ENCODE data around the gene NDUFS8. TPM values are rescaled to one million over a fixed set of nuclear protein-coding genes. Genes with fewer than 3 reads are reported as not detected.

The NDUFS8 gene
- total and polyA plus RNA-seq, 2 of the 13 experiments (the other 11 are each of a cell fraction or from before 2014, with no cell fraction given) = 96.7 to 158 TPM

DNA sequence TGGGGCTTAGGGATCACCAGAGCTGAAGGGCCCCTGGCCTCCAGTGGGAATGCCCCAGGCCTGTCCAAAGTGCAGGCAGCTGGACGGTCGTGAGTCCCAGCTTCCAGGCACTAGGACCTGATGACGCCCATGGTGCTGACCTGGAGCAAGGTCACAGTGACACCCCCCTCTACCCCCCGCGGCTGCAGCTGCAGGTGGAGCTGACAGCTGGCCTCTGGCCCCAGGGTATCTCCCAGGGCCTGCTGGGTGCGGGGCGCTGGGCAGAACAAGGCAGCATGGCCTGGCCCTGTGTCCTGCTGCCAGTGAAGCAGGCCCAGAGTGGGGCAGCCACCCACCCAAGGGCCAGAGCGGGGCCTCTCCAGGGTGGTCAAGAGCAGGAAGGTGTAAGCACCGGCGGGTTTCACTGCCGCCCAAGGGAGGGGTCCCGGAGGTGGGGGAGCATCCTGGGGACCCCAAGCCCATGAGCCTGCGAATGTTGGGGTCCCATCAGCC, 7.8 kb downstream of the NDUFS8 start (continued):
- no peak for TF ChIP-seq ZNF10 (CRISPR knock-in tag; IDR thresholded peaks at IDR 0.05; ENCODE audit: borderline replicate concordance, low read depth)
- TF ChIP-seq ZNF34 (CRISPR knock-in tag; IDR thresholded peaks at IDR 0.05; ENCODE audit: borderline replicate concordance) = no peak
- TF ChIP-seq GTF2F1 (IDR thresholded peaks at IDR 0.05; ENCODE audit: low read length) = no peak
- TF ChIP-seq ZNF205 (CRISPR knock-in tag; IDR thresholded peaks at IDR 0.05) = peak; percentile 85; the same call in 1 of the 2 replicates
- TF ChIP-seq SAFB2 (CRISPR knock-in tag; IDR thresholded peaks at IDR 0.05; ENCODE audit: borderline replicate concordance, low read depth) = 0 out of 2 replicates have a peak, but pooled peaks have one; percentile 21
- TF ChIP-seq ZNF619 (CRISPR knock-in tag; IDR thresholded peaks at IDR 0.05) = 0 out of 2 replicates have a peak, but pooled peaks have one; percentile 11
- TF ChIP-seq, protein P1, sequence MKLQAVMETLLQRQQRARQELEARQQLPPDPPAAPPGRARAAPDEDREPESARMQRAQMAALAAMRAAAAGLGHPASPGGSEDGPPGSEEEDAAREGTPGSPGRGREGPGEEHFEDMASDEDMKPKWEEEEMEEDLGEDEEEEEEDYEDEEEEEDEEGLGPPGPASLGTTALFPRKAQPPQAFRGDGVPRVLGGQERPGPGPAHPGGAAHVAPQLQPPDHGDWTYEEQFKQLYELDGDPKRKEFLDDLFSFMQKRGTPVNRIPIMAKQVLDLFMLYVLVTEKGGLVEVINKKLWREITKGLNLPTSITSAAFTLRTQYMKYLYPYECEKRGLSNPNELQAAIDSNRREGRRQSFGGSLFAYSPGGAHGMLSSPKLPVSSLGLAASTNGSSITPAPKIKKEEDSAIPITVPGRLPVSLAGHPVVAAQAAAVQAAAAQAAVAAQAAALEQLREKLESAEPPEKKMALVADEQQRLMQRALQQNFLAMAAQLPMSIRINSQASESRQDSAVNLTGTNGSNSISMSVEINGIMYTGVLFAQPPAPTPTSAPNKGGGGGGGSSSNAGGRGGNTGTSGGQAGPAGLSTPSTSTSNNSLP (IDR thresholded peaks at IDR 0.05; ENCODE audit: low read depth, low read length) = no peak
- TF ChIP-seq, protein P2, sequence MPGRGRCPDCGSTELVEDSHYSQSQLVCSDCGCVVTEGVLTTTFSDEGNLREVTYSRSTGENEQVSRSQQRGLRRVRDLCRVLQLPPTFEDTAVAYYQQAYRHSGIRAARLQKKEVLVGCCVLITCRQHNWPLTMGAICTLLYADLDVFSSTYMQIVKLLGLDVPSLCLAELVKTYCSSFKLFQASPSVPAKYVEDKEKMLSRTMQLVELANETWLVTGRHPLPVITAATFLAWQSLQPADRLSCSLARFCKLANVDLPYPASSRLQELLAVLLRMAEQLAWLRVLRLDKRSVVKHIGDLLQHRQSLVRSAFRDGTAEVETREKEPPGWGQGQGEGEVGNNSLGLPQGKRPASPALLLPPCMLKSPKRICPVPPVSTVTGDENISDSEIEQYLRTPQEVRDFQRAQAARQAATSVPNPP (CRISPR knock-in tag; IDR thresholded peaks at IDR 0.05) = no peak; the same call in 1 of the 2 replicates
- TF ChIP-seq TCF7L2 (IDR thresholded peaks at IDR 0.05; ENCODE audit: low read depth, low read length) = no peak
- no peak for TF ChIP-seq XBP1 (CRISPR knock-in tag; IDR thresholded peaks at IDR 0.05)
- no peak; the same call in 1 of the 2 replicates for TF ChIP-seq ZNF530 (CRISPR knock-in tag; IDR thresholded peaks at IDR 0.05; ENCODE audit: low read depth)
- peak; percentile 74 for TF ChIP-seq GATAD1 (CRISPR knock-in tag; IDR thresholded peaks at IDR 0.05)
- no peak for TF ChIP-seq ZSCAN12 (CRISPR knock-in tag; IDR thresholded peaks at IDR 0.05)
- TF ChIP-seq, protein P3, sequence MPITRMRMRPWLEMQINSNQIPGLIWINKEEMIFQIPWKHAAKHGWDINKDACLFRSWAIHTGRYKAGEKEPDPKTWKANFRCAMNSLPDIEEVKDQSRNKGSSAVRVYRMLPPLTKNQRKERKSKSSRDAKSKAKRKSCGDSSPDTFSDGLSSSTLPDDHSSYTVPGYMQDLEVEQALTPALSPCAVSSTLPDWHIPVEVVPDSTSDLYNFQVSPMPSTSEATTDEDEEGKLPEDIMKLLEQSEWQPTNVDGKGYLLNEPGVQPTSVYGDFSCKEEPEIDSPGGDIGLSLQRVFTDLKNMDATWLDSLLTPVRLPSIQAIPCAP (CRISPR knock-in tag; IDR thresholded peaks at IDR 0.05; ENCODE audit: low read depth) = no peak
- no peak for TF ChIP-seq ZNF101 (CRISPR knock-in tag; IDR thresholded peaks at IDR 0.05; ENCODE audit: borderline replicate concordance, low read depth)
- TF ChIP-seq ZNF879 (CRISPR knock-in tag; IDR thresholded peaks at IDR 0.05) = no peak
- peak; percentile 85; the same call in 1 of the 2 replicates for TF ChIP-seq SMAD3 (CRISPR knock-in tag; IDR thresholded peaks at IDR 0.05)
- peak; percentile 57; the same call in 1 of the 2 replicates for TF ChIP-seq ZNF652 (CRISPR knock-in tag; IDR thresholded peaks at IDR 0.05; ENCODE audit: borderline replicate concordance, low read depth)
- TF ChIP-seq, protein P4, sequence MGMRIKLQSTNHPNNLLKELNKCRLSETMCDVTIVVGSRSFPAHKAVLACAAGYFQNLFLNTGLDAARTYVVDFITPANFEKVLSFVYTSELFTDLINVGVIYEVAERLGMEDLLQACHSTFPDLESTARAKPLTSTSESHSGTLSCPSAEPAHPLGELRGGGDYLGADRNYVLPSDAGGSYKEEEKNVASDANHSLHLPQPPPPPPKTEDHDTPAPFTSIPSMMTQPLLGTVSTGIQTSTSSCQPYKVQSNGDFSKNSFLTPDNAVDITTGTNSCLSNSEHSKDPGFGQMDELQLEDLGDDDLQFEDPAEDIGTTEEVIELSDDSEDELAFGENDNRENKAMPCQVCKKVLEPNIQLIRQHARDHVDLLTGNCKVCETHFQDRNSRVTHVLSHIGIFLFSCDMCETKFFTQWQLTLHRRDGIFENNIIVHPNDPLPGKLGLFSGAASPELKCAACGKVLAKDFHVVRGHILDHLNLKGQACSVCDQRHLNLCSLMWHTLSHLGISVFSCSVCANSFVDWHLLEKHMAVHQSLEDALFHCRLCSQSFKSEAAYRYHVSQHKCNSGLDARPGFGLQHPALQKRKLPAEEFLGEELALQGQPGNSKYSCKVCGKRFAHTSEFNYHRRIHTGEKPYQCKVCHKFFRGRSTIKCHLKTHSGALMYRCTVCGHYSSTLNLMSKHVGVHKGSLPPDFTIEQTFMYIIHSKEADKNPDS (CRISPR knock-in tag; IDR thresholded peaks at IDR 0.05) = peak; percentile 67; the same call in 1 of the 2 replicates
- TF ChIP-seq ZFX (CRISPR knock-in tag; IDR thresholded peaks at IDR 0.05; ENCODE audit: low read depth) = peak; percentile 98
